VCaP (cell line): Measurements from ENCODE around the gene CCL24.
"Not testable (repeated sequence)": the region's sequence is repeated elsewhere in the genome, so short reads cannot be mapped to it uniquely, and the experiment has no call there.

Source experiments
- H3K27ac ChIP-seq: fragments of 450-650 bp; 2 replicates; pipeline ENCODE4 v1.5.1; 2017
- CTCF ChIP-seq: fragments of 450-650 bp; conservative IDR thresholded peaks from 2 replicates; pipeline ENCODE4 v1.5.1; 2017; ENCODE audit warnings: mild to moderate bottlenecking, moderate library complexity

The CCL24 gene

GRCh38 chr7:75793676-75794075 is 19.9 kb downstream of the CCL24 start:
- no peak for TF ChIP-seq CTCF

GRCh38 chr7:75792567-75792966 is 21.0 kb downstream of the CCL24 start:
- not testable (repeated sequence) for H3K27ac ChIP-seq

More at GRCh38 chr7:75793676-75794075, 19.9 kb downstream of the CCL24 start:
- H3K27ac ChIP-seq = no peak overlapping the region

- no peak overlapping the region for H3K27ac ChIP-seq
- TF ChIP-seq CTCF = no peak
Observed at GRCh38 chr7:75789361-75789924, 24.2 kb downstream of the CCL24 start.

GRCh38 chr7:75788154-75788847 is 25.3 kb downstream of the CCL24 start:
- H3K27ac ChIP-seq = not testable (repeated sequence)

GRCh38 chr7:75783058-75783457 is 30.5 kb downstream of the CCL24 start:
- H3K27ac ChIP-seq = not testable (repeated sequence)

- not testable (repeated sequence) for H3K27ac ChIP-seq
Observed at GRCh38 chr7:75780647-75781273, 32.8 kb downstream of the CCL24 start.

- not testable (repeated sequence) for H3K27ac ChIP-seq
Observed at GRCh38 chr7:75779516-75779915, 34.1 kb downstream of the CCL24 start.

- not testable (repeated sequence) for H3K27ac ChIP-seq
Observed at GRCh38 chr7:75779035-75779434, 34.6 kb downstream of the CCL24 start.

GRCh38 chr7:75776295-75776971 is 37.2 kb downstream of the CCL24 start:
- TF ChIP-seq CTCF = peak; percentile 34
- no peak overlapping the region for H3K27ac ChIP-seq

GRCh38 chr7:75773958-75774357 is 39.6 kb downstream of the CCL24 start:
- not testable (repeated sequence) for H3K27ac ChIP-seq

GRCh38 chr7:75772081-75773077 is 41.2 kb downstream of the CCL24 start, which contains the start of gene CCL26:
Gene CCL26 (minus strand): TSS chr7:75772211. CDS start chr7:75772176, 35 bp downstream.
- TF ChIP-seq CTCF = no peak
- H3K27ac ChIP-seq = no peak within 1 kb of the TSS
